GM19099 (cell line): Measurements from ENCODE around the gene OS9.

Experiments used
- POLR2A ChIP-seq: IDR thresholded peaks from 3 replicates; pipeline ENCODE4 v1.6.1; 2011; ENCODE audit warnings: low read depth; ENCODE audit not compliant: insufficient read length; ENCODE audit errors: extremely low read depth

OS9 gene

DNA sequence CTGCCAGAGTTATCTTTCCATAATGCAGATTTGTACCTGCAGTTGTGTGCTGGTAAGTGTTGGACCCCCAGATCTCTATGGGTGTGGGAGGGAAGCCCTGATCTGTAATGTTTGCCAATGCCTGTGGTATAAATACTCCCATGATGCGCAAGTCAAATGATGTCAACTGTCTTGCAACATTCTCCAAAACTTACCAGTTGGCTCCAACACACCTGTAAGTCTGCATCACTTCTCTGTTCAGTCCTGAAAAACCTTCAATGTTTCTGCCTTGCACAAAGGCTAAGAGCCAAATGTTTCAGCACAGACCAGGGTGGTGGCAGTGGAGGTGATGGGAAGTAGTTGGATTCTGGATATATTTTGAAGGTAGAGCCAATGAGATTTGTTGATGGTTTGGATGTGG, 3.1 kb downstream of the OS9 start:
- TF ChIP-seq POLR2A: no peak

GRCh38 chr12:57698414-57698813, 4.5 kb downstream of the OS9 start:
- no peak for TF ChIP-seq POLR2A

- TF ChIP-seq POLR2A: no peak
These were observed 6.4 kb downstream of the OS9 start for GRCh38 chr12:57700317-57700716.

- TF ChIP-seq POLR2A: no peak
These were observed 13.3 kb downstream of the OS9 start for GRCh38 chr12:57707250-57707649.

DNA sequence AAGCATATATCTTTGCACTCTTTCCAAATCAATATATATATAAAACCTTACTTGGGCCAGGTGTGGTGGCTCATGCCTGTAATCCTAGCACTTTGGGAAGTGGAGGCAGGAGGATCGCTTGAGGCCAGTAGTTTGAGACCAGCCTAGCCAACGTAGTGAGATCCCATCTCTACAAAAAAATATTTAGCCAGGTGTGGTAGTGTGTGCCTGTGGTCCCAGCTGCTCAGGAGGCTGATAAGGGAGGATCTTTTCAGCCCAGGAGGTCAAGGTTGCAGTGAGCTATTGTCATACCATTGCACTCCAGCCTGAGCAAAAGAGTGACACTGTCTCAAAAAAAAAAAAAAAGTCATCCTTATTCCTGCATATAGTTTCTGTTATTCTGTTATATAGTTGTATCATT, 14.4 kb downstream of the OS9 start:
- no peak for TF ChIP-seq POLR2A

DNA sequence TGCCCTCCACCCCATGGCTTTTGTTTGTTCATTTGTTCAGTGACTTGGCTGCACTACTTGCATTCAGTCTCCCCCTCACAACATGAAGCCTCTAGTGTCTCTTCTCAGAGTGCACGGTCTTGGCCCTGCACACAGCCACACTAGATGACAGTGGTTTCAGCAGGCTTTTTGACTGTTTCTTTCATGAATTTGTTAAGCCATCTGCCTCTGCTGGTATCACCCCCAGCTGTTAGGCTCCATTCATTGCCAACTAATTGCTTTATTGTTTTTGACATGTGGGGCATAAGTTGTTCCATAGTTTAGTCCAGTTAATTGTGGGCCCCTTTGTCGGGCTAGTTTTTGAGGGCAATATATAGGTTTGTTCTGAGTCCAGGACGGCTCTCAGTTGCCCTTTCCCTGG, 18.8 kb downstream of the OS9 start:
- no peak for TF ChIP-seq POLR2A

- TF ChIP-seq POLR2A: no peak
These were observed 19.3 kb downstream of the OS9 start for GRCh38 chr12:57713209-57713608.

GRCh38 chr12:57715786-57716185, 21.9 kb downstream of the OS9 start:
- no peak for TF ChIP-seq POLR2A

GRCh38 chr12:57716305-57716704, 22.4 kb downstream of the OS9 start:
- no peak for TF ChIP-seq POLR2A

GRCh38 chr12:57717131-57717530, 23.2 kb downstream of the OS9 start:
- no peak for TF ChIP-seq POLR2A

GRCh38 chr12:57717846-57718640, 24.1 kb downstream of the OS9 start:
- no peak for TF ChIP-seq POLR2A

DNA sequence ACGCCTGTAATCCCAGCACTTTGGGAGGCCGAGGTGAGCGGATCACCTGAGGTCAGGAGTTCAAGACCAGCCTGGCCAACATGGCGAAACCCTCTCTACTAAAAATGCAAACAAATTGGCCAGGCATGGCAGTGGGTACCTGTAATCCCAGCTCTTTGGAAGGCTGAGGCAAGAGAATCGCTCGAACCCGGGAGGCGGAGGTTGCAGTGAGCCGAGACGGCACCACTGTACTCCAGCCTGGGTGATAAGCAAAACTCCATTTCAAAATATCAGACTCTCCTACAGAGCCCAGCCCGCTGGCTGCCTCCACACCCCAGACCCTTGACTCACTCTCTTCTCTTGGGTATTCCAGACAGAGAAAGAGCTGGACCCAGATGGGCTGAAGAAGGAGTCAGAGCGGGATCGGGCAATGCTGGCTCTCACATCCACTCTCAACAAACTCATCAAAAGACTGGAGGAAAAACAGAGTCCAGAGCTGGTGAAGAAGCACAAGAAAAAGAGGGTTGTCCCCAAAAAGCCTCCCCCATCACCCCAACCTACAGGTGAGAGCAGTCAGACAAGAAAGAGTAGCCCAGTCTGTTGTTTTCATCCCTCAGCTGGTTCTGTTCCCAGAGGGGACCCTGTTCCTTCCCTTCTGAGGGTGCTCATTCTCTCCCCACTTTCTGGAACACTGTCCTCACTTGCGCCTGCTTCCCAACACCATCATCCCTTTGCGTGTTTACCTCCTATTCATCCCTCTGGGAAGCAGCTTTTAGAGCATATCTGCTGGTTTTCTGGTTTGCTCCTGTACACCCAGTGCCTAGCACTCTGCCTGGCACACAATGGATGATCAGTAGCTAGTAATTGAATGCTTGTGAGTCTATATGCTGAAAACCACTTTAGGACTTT, 25.0 kb downstream of the OS9 start:
- TF ChIP-seq POLR2A: no peak

DNA sequence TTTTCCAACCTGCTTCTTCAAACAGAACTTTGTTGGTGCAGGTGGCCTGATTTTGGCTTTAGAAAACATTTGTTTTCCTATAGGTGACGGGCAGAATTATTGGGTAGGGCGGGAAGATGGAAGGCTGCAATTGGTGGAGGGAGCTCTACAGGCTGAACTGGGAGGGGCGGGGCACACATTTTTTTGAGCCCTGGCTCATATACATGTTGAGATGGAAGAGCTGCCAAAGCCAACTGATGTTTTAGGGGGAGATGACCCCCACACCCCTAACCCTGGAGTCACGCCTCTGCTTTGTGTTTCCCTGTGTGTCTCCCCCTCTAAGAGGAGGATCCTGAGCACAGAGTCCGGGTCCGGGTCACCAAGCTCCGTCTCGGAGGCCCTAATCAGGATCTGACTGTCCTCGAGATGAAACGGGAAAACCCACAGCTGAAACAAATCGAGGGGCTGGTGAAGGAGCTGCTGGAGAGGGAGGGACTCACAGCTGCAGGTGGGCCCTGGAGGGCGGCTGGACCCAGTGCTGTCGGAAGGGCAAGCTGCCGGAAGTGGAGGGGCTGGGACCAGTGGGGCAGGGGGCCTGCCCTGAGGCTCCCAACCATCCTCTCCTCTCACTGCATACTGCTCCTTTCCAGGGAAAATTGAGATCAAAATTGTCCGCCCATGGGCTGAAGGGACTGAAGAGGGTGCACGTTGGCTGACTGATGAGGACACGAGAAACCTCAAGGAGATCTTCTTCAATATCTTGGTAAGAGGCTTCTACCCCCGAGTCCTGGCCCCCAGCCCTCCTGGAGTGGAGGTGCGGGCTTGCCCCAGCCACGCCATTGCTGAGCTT, 26.1 kb downstream of the OS9 start:
- no peak for TF ChIP-seq POLR2A

- TF ChIP-seq POLR2A: no peak
These were observed 27.0 kb downstream of the OS9 start for GRCh38 chr12:57720606-57721595.

DNA sequence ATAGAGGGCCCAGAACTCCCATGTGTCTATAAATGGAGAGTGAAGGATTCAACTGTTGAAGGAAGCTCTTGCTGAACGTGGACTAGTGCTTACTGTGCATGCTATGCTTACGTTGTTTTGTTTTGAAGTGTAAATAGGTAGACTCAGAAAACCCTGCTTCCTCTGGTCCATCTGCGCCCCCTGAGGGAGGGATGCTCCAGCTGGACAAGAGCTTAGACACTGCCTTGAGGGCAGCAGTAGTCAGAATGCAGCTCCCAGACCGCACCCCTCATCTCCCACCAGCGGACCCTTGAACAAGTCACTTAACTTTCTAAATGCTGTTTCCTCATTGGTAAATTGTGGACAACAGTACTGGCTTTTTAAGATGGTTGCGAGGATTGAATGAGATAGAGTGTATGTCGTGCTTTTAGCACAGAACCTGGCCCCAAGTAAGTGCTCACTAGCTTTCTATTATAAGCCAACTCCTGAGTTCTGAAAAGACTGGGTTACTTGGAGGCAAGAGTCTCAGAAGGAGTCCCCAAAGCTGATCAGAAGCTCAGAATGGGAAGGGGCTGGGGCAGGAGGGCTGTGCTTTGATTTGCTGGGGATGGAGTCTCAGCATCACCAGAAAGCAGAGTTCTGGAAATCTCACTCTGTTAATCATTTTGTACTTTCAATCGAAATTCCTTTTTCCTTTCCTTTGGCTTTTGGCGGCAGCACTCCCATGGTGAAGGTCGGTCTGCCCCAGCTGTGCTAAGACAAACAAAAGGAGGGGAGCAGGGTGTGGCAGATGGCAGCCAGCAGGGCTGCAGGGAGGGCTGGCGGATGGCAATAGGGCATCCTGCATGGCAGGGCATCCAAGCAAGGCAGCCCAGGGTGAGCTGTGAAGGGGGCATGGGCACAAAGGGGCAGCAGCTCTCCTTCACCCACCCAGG, 29.0 kb downstream of the OS9 start:
- no peak for TF ChIP-seq POLR2A
